Left renal cortex interstitium (tissue), 4 donors: ENCODE measurements around the gene KLK14. TPM values are rescaled to one million over a fixed set of nuclear protein-coding genes. Genes with fewer than 3 reads are reported as not detected.

Source experiments
- DNase-seq, 4 donors: peaks; one replicate each; pipeline ENCODE4 v3.0.0-alpha.2; 2013; ENCODE audit warnings: low read depth in 4 of 4, low spot score in 2 of 4, missing footprints in 1 of 4
- polyA plus RNA-seq, 4 donors: library from polyadenylated mRNA; unstranded; fragments of 120-200 nt; gene quantifications; one replicate each; pipeline ENCODE4 v1.2.1, GENCODE V29; 2013; ENCODE audit not compliant: insufficient read length in 4 of 4

Gene KLK14
- polyA plus RNA-seq, 4 donors, result 0.51 to 0.61 TPM; not detected in 2

- DNase-seq, result no peak
Measured at GRCh38 chr19:51059715-51060114, 23.0 kb downstream of the KLK14 start.

DNA sequence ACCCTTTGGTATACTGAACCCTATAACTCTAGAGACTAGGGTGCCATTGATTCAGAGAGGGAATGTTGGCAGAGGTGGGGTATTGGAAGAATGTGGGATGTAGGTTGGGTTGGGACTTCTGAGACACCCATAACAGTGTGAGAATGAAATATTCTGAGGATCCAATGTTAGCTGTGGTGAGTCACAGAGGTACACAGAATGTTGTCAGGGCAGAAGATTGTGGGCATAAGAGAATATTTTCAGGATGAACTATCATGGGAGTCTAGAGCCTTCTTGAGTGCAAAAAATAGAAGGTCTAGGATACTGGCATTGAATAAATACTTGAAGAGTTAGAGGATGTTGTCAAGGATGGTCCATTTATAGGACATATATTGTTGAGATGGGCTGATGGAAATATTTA lies 26.8 kb downstream of the KLK14 start:
- no peak for DNase-seq

DNA sequence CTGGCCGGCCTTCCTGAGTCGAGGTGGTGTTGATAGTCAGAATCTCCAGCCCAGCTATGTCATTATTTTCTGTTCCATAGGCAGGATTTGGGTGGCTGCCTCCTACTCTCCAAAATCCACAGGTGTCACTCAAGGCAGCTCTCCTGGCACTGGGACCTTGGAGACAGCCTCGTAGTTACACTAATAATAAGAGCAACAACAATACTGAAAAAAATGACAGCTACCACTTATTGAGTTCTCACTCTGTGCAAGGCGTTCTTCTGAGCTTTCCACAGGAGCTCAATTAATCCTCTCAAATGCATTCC lies 35.7 kb downstream of the KLK14 start:
- DNase-seq, result no peak

GRCh38 chr19:51044327-51044726 lies 38.4 kb downstream of the KLK14 start:
- DNase-seq, result no peak

DNA sequence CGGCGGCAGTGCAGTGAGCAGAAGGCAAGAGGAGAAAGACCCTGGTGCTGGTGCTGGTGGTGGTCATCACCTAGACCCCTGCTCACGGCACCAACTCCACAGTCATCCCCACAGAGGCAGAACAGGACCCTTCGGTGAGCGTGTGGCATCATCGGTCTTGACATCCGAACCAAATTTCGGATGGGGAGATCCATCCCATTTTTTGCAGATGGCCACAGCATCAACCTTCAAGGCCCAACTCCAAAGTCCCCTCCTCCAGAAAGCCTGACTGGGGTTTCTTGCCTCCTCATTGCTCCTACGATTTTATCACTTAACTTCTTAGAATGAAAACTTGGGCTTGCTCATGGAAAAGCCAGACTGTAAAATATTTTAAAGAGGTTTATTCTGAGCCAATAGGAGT lies 39.2 kb downstream of the KLK14 start:
- no peak for DNase-seq

DNA sequence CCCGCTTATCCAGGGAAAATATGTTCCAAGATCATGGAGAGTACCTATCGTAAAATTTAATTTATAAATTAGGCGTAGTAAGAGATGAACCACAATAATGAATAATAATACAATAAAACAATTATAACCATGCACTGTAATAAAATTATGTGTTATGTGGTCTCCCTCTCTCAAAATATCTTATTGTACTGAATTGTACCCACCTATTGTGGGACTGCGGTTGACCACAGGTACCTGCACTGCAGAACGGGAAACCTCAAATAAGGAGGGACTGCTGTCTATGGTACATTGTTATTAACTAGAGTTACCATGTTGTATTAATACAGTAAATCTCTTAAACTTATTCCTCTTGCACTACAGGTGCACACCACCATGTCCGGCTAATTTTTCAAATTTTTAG lies 42.5 kb downstream of the KLK14 start:
- DNase-seq, result no peak

- DNase-seq, result no peak
Measured at GRCh38 chr19:51036519-51036918, 46.2 kb downstream of the KLK14 start.

- no peak for DNase-seq
Measured at GRCh38 chr19:51034704-51035103, 48.0 kb downstream of the KLK14 start, which contains the start of gene KLK12. TSS of gene KLK12 (minus strand) at chr19:51035002. CDS start at chr19:51034621, 381 bp downstream.

DNA sequence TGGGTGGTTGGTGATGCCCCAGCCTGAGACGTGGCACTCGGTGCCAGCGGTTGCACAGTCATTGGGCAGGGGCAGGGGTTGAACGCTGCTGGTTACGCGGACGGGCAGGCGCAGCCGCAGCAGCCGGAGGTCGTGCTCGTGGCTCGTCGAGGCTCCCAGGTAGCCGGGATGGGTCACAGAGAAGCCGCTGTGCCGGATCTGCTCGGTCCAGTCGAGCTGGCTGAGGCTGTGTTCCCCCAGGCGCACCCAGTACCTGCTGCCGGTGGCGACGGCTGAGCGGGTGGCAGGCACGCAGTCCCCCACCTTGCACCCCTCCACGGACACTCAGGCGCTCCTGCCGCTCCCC lies 50.8 kb downstream of the KLK14 start:
- DNase-seq, result no peak

DNA sequence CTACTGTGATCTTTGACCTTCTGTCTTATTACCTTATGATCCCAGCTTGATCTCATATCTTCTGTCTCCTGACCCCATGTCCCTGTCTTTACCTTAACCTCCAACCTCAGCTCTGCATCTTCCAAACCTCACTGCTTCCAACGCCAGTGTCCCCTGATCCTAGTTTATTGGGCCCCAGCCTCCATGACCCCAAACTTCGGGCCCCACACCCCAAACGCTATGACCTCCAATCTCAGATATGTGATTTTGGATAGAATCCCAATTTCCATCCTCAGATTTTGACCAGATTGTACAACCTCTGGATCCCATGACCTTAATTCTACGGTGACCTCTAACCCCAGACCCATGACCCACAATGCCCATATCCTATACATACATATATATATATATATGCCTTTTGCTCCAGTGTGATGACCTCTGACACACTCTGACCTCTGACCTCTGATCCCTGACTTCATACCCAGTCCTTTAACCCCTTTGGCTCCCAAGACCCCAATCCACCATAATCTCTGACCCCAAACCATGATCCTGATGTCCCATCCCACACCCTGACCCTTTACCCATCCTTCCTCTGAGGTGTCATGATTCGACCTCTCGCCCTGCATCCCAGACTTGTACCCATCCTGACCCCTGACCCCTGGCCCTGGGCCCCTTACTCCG lies 51.3 kb downstream of the KLK14 start:
- no peak for DNase-seq

DNA sequence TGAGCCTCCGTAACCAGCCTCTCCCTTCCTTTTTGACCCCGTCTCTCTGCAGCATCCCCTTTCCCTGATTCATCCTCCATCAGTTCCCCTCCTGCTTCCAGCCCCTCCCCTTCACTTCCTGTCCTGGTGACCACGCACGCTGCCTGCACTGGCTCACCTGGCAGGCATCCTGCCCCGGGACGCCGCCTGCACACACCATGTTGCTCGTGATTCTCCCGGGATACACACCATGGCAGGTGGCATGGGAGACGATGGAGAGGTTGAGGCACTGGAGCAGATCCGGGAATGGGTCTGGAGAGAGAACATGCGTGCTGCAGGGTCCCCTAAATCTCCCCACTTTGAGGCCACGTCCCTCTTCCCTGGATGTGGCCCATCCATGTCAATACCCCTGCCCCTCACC lies 52.1 kb downstream of the KLK14 start:
- DNase-seq, result no peak

DNA sequence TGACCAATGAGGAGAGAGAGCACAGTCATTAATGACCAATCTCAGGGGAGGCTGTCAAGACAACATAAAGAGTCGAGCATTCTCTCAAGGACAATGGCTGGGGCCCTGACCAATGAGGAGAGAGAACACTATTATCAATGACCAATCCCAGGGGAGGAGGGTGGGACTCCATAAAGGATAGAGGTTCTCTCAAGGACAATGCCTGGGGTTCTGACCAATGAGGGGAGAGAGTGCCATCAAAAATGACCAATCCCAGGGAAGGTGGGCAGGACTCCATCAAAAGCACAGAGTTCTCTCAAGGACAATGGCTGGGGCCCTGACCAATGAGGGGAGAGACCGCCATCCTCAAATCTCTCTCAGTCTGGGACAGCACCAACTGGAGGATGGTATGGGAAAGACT lies 53.0 kb downstream of the KLK14 start:
- DNase-seq, result no peak

Other genes starting within 250 kb of the KLK14 start
- gene KLK15, start 249.3 kb downstream of the KLK14 start, polyA plus RNA-seq, result not detected
- gene KLK3, start 228.0 kb downstream of the KLK14 start, polyA plus RNA-seq, result under 1 TPM; 0.32 to 0.85 (median 0.57) TPM
- gene KLK2, start 209.4 kb downstream of the KLK14 start, polyA plus RNA-seq, result under 1 TPM in 2 of 4 donors, not detected in 2; 0.39 to 0.42 TPM
- gene KLK4, start 171.5 kb downstream of the KLK14 start, polyA plus RNA-seq, result not detected
- 1 to 10 TPM; 1.2 to 2.5 (median 1.5) TPM for gene KLK5, start 129.8 kb downstream of the KLK14 start, polyA plus RNA-seq
- gene KLK6, start 113.3 kb downstream of the KLK14 start, polyA plus RNA-seq, result 10 to 100 TPM; 30.9 to 45.1 (median 35.1) TPM
- 1 to 10 TPM; 4.3 to 9.0 (median 5.0) TPM for gene KLK7, start 99.0 kb downstream of the KLK14 start, polyA plus RNA-seq
- gene KLK8, start 81.3 kb downstream of the KLK14 start, polyA plus RNA-seq, result 1 to 10 TPM in 3 of 4 donors, under 1 TPM in 1; 0.90 to 4.2 (median 2.2) TPM
- under 1 TPM; 0.13 to 0.48 (median 0.19) TPM for gene KLK10, start 63.2 kb downstream of the KLK14 start, polyA plus RNA-seq
- under 1 TPM; 0.30 to 0.81 (median 0.30) TPM for gene KLK11, start 56.3 kb downstream of the KLK14 start, polyA plus RNA-seq
- gene KLK12, start 47.9 kb downstream of the KLK14 start, polyA plus RNA-seq, result not detected
- under 1 TPM; 0.22 to 0.66 (median 0.38) TPM for gene KLK13, start 17.8 kb downstream of the KLK14 start, polyA plus RNA-seq
- 1 to 10 TPM; 2.8 to 4.7 (median 3.8) TPM for gene CTU1, start 25.5 kb upstream of the KLK14 start, polyA plus RNA-seq
- gene SIGLEC9, start 42.0 kb upstream of the KLK14 start, polyA plus RNA-seq, result 1 to 10 TPM in 3 of 4 donors, under 1 TPM in 1; 0.95 to 2.1 (median 1.5) TPM
- 1 to 10 TPM in 1 of 4 donors, under 1 TPM in 3; 0.52 to 1.1 (median 0.70) TPM for gene SIGLEC7, start 59.4 kb upstream of the KLK14 start, polyA plus RNA-seq
- gene CD33, start 142.2 kb upstream of the KLK14 start, polyA plus RNA-seq, result 1 to 10 TPM; 1.4 to 2.6 (median 1.6) TPM
- gene SIGLECL1, start 168.2 kb upstream of the KLK14 start, polyA plus RNA-seq, result not detected
- gene IGLON5, start 228.8 kb upstream of the KLK14 start, polyA plus RNA-seq, result 1 to 10 TPM; 2.9 to 4.5 (median 4.2) TPM